ENCODE results near the gene PLCG1.

GRCh38 chr20:41181567-41181966, 44.2 kb downstream of the PLCG1 start:
- TF ChIP-seq POLR2A (IDR thresholded peaks at IDR 0.05) (no peak), CTCF (IDR thresholded peaks at IDR 0.05) (no peak)
